ENCODE results near the gene RPL22. TPM values are rescaled to one million over a fixed set of nuclear protein-coding genes. Genes with fewer than 3 reads are reported as not detected.
A peak's percentile ranks its signal among the peaks of the same experiment; 100 is the strongest.

RPL22 gene
- total RNA-seq, 1 donor from 2014 or later, result 283 TPM

DNA sequence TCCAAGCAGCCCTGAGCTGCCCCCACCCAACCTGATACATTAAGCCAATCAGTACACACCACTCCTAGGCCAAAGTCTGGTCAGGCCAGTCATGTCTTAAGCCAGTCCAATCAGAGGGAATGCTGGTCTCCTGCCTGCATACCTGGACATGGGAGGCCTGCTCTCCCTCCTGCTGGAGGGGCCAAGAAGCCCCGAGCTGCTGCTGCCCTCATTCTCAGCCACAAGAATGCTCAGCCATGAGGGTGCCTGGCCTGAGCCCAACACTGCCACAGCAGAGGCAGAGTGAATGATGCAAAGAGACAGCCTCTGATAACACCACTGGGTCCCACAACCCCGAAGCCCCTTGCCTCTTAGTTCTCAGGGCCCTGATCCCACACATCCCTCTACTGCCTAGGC is 42.3 kb downstream of the RPL22 start:
- H2AFZ ChIP-seq (ENCODE audit: low read depth, low read length), result no peak overlapping the region
- no peak for TF ChIP-seq EZH2 (IDR thresholded peaks at IDR 0.05; ENCODE audit: insufficient read depth, low read length)
- TF ChIP-seq, protein P1, sequence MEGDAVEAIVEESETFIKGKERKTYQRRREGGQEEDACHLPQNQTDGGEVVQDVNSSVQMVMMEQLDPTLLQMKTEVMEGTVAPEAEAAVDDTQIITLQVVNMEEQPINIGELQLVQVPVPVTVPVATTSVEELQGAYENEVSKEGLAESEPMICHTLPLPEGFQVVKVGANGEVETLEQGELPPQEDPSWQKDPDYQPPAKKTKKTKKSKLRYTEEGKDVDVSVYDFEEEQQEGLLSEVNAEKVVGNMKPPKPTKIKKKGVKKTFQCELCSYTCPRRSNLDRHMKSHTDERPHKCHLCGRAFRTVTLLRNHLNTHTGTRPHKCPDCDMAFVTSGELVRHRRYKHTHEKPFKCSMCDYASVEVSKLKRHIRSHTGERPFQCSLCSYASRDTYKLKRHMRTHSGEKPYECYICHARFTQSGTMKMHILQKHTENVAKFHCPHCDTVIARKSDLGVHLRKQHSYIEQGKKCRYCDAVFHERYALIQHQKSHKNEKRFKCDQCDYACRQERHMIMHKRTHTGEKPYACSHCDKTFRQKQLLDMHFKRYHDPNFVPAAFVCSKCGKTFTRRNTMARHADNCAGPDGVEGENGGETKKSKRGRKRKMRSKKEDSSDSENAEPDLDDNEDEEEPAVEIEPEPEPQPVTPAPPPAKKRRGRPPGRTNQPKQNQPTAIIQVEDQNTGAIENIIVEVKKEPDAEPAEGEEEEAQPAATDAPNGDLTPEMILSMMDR (IDR thresholded peaks at IDR 0.05; ENCODE audit: insufficient read depth, low read depth, low read length), result no peak
- peak; percentile 2 for DNase-seq (ENCODE audit: low read depth)
- Mint-ChIP-seq H3K27ac (ENCODE audit: unreplicated experiment) (peak overlapping the region; percentile 51), H3K27me3 (ENCODE audit: low read depth, unreplicated experiment) (peaks cover 33% of the 10 kb centered on the region), H3K4me3 (ENCODE audit: unreplicated experiment) (no peak overlapping the region), H3K4me1 (ENCODE audit: low read depth, unreplicated experiment) (peaks cover 16% of the 10 kb centered on the region), H3K9me3 (ENCODE audit: unreplicated experiment) (no peaks in the 10 kb centered on the region), H3K36me3 (ENCODE audit: low read depth, unreplicated experiment) (no peaks in the 10 kb centered on the region)
- no peaks in the 10 kb centered on the region for H3K9me3 ChIP-seq (ENCODE audit: insufficient read depth, low read depth, low read length)
- no peaks in the 10 kb centered on the region for H3K36me3 ChIP-seq (ENCODE audit: insufficient read depth, low read length)
- H4K20me1 ChIP-seq (ENCODE audit: insufficient read depth, low read length), result peaks cover 14% of the 10 kb centered on the region
- H3K4me3 ChIP-seq (ENCODE audit: insufficient read depth, low read depth, low read length), result no peak overlapping the region
- no peak overlapping the region for H3K27ac ChIP-seq (ENCODE audit: low read depth, low read length)
- no peak for FAIRE-seq
- H3K4me1 ChIP-seq (ENCODE audit: insufficient read depth, low read length), result peaks cover 14% of the 10 kb centered on the region
- peak overlapping the region; percentile 58 for H3K4me2 ChIP-seq (ENCODE audit: low read length)
- H3K9ac ChIP-seq (ENCODE audit: low read length), result peak overlapping the region; percentile 8
- H3K27me3 ChIP-seq (ENCODE audit: insufficient read depth, low read length), result peaks cover 3% of the 10 kb centered on the region
- H3K79me2 ChIP-seq (ENCODE audit: insufficient read depth, low read length), result no peaks in the 10 kb centered on the region

DNA sequence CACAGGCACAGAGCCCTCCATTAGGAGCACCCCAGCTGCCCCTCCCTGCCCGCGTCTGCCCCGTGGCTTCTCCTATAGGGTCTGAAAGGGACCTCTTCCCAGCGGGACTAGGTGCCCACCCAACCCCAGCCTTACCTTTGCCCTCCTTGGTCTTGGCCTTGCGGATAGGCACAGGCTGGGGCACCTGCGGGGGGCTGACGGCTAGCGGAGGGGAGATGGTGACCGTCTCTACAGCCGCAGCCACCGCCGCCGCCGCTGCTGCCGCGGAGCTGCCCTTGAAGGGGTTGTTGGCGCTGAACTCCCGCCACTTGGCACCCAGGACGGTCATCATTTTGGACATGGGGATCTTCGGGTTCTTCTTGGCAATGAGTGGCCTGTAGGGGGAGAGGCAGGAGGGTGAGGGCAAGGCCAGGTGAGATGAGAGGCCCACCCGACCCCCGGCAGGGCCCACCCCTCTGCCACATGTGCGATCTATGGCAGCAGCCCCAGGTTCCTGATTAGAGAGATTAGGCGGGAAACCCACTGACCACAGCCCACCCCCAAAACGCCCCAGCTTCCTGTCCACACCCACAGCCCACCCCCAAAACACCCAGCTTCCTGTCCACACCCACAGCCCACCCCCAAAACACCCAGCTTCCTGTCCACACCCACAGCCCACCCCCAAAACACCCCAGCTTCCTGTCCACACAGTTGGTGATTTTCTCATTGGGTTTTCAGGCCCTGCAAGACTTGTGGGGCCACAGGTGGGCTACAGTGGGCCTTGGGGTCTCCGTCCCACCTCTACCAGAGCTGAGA is 44.7 kb downstream of the RPL22 start:
- peaks cover 16% of the 10 kb centered on the region for H3K4me1 Mint-ChIP-seq (ENCODE audit: low read depth, unreplicated experiment)
- Histone ChIP-seq H4K20me1 (ENCODE audit: insufficient read depth, low read length) (peaks cover 7% of the 10 kb centered on the region), H3K4me3 (ENCODE audit: insufficient read depth, low read depth, low read length) (no peak overlapping the region), H3K4me1 (ENCODE audit: insufficient read depth, low read length) (peaks cover 14% of the 10 kb centered on the region), H3K4me2 (ENCODE audit: low read length) (no peak overlapping the region), H3K79me2 (ENCODE audit: insufficient read depth, low read length) (no peaks in the 10 kb centered on the region), H3K27ac (ENCODE audit: low read depth, low read length) (no peak overlapping the region), H3K27me3 (ENCODE audit: insufficient read depth, low read length) (no peaks in the 10 kb centered on the region), H2AFZ (ENCODE audit: low read depth, low read length) (no peak overlapping the region), H3K9me3 (ENCODE audit: insufficient read depth, low read depth, low read length) (no peaks in the 10 kb centered on the region), H3K36me3 (ENCODE audit: insufficient read depth, low read length) (no peaks in the 10 kb centered on the region), H3K9ac (ENCODE audit: low read length) (no peak overlapping the region)
- no peak overlapping the region for H3K4me3 Mint-ChIP-seq (ENCODE audit: unreplicated experiment)
- H3K36me3 Mint-ChIP-seq (ENCODE audit: low read depth, unreplicated experiment), result peaks cover 3% of the 10 kb centered on the region
- H3K27ac Mint-ChIP-seq (ENCODE audit: unreplicated experiment), result no peak overlapping the region
- H3K27me3 Mint-ChIP-seq (ENCODE audit: low read depth, unreplicated experiment), result peaks cover 29% of the 10 kb centered on the region
- DNase-seq (ENCODE audit: low read depth) (no peak), FAIRE-seq (no peak)
- TF ChIP-seq, protein P1 (IDR thresholded peaks at IDR 0.05; ENCODE audit: insufficient read depth, low read depth, low read length), result no peak
- no peak for TF ChIP-seq EZH2 (IDR thresholded peaks at IDR 0.05; ENCODE audit: insufficient read depth, low read length)
- no peaks in the 10 kb centered on the region for H3K9me3 Mint-ChIP-seq (ENCODE audit: unreplicated experiment)

DNA sequence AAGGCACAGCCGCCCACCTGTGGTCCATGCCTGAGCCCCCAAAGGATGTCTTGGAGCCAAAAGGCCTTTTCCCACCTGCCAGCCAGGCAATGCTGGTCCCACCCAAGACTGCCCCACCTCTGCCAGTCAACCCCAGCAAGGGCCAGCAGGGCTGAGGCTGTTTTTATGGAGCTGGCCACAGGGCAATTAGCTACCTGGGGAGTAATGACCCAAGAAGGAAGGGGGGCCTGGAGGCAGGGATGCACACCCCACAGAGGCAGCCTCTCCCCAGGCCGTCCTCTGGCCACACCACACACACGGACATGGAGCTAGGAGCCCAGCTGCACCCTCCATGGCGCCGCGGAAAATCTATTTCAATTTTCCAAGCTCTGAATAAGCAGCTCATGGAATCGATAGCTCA is 46.5 kb downstream of the RPL22 start:
- H3K27ac Mint-ChIP-seq (ENCODE audit: unreplicated experiment), result no peak overlapping the region
- H3K4me3 Mint-ChIP-seq (ENCODE audit: unreplicated experiment), result no peak overlapping the region
- Histone ChIP-seq H3K36me3 (ENCODE audit: insufficient read depth, low read length) (no peaks in the 10 kb centered on the region), H2AFZ (ENCODE audit: low read depth, low read length) (no peak overlapping the region), H3K4me3 (ENCODE audit: insufficient read depth, low read depth, low read length) (no peak overlapping the region), H3K9ac (ENCODE audit: low read length) (no peak overlapping the region), H3K79me2 (ENCODE audit: insufficient read depth, low read length) (no peaks in the 10 kb centered on the region), H4K20me1 (ENCODE audit: insufficient read depth, low read length) (peaks cover 7% of the 10 kb centered on the region), H3K9me3 (ENCODE audit: insufficient read depth, low read depth, low read length) (no peaks in the 10 kb centered on the region), H3K4me1 (ENCODE audit: insufficient read depth, low read length) (peaks cover 11% of the 10 kb centered on the region), H3K27me3 (ENCODE audit: insufficient read depth, low read length) (peaks cover 4% of the 10 kb centered on the region), H3K4me2 (ENCODE audit: low read length) (no peak overlapping the region), H3K27ac (ENCODE audit: low read depth, low read length) (no peak overlapping the region)
- H3K9me3 Mint-ChIP-seq (ENCODE audit: unreplicated experiment), result peaks cover 3% of the 10 kb centered on the region
- FAIRE-seq, result no peak
- peaks cover 29% of the 10 kb centered on the region for H3K27me3 Mint-ChIP-seq (ENCODE audit: low read depth, unreplicated experiment)
- no peak for DNase-seq (ENCODE audit: low read depth)
- peaks cover 3% of the 10 kb centered on the region for H3K36me3 Mint-ChIP-seq (ENCODE audit: low read depth, unreplicated experiment)
- TF ChIP-seq, protein P1 (IDR thresholded peaks at IDR 0.05; ENCODE audit: insufficient read depth, low read depth, low read length), result no peak
- TF ChIP-seq EZH2 (IDR thresholded peaks at IDR 0.05; ENCODE audit: insufficient read depth, low read length), result no peak
- H3K4me1 Mint-ChIP-seq (ENCODE audit: low read depth, unreplicated experiment), result peaks cover 11% of the 10 kb centered on the region
